HEK293T (cell line): ENCODE results near the gene ENHO.

Source experiments
- FOXK2 ChIP-seq: fragments of 450-650 bp; IDR thresholded peaks from 2 replicates; pipeline ENCODE4 v1.6.1; 2016; ENCODE audit warnings: mild to moderate bottlenecking
- TARDBP ChIP-seq: fragments of 450-650 bp; IDR thresholded peaks from 2 replicates; pipeline ENCODE4 v1.6.1; 2016
- ZNF384 ChIP-seq: fragments of 450-650 bp; IDR thresholded peaks from 2 replicates; pipeline ENCODE4 v1.6.1; 2016

DNA sequence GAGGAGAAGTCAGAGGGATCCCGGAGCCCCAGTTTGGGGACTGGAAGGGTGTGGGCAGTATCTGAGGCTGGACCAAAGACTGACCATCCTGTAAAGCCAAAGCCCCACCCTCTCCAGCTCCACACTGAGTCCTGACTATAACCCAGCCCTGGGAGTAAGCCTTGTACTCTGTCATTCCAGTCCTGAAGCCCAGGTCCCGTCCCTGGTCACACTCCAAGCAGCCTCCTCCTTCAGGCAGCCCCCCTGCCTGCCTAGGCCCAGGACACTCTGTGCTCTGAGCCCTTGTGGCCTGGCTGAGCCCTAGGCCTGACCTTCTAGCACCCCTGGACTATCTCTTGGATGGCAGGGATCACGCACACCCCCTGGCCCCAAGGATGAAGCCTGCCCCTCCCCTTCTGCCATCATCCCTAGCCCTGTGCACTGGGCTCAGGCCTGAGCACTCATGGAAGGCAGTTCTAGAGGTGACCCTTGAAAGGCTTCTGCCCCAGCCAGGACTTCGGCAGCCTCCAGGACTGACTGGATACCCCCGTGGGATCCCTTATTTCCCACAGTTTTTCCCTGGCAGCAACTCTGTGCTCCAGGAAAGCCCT lies 28.0 kb upstream of the ENHO start:
- no peak for TF ChIP-seq FOXK2
- no peak for TF ChIP-seq ZNF384
- TF ChIP-seq TARDBP: no peak
